DOHH2 (cell line): Measurements from ENCODE around the gene EML1.

Source experiments
- CTCF ChIP-seq: fragments of 200-600 bp; sonication (generic); IDR thresholded peaks from one replicate; pipeline ENCODE4 v1.5.1; 2014; ENCODE audit warnings: antibody characterized with exemption, mild to moderate bottlenecking, low read depth, low read length; ENCODE audit not compliant: poor library complexity, severe bottlenecking
- EZH2phosphoT487 ChIP-seq: fragments of 200-600 bp; sonication (generic); IDR thresholded peaks from 2 replicates; pipeline ENCODE4 v1.6.1; 2017; ENCODE audit warnings: borderline replicate concordance, mild to moderate bottlenecking, antibody characterized with exemption, low read length, moderate library complexity, mixed read lengths

- TF ChIP-seq CTCF (no peak), EZH2phosphoT487 (no peak)
Observed at GRCh38 chr14:99928963-99929362, 135.8 kb downstream of the EML1 start.
